Loucy (cell line): ENCODE data around the gene CCDC144A.
A peak's percentile ranks its signal among the peaks of the same experiment; 100 is the strongest.
"Not testable (repeated sequence)": the region's sequence is repeated elsewhere in the genome, so short reads cannot be mapped to it uniquely, and the experiment has no call there.

ENCODE experiments used
- H2AFZ ChIP-seq: fragments of 200-600 bp; sonication (generic); 2 replicates; pipeline ENCODE4 v1.6.0; 2016; ENCODE audit warnings: antibody characterized with exemption, mild to moderate bottlenecking, low read length, moderate library complexity
- H3F3A ChIP-seq: fragments of 200-600 bp; 2 replicates; pipeline ENCODE4 v1.6.0; 2016; ENCODE audit warnings: antibody characterized with exemption, low read depth, mild to moderate bottlenecking
- H3K27me3 ChIP-seq: fragments of 200-600 bp; sonication (generic); 2 replicates; pipeline ENCODE4 v1.6.1; 2014; ENCODE audit warnings: low read length, mild to moderate bottlenecking; ENCODE audit not compliant: insufficient read depth, poor library complexity, severe bottlenecking
- H3K36me3 ChIP-seq: fragments of 200-600 bp; sonication (generic); 2 replicates; pipeline ENCODE4 v1.6.1; 2016; ENCODE audit warnings: low read length; ENCODE audit not compliant: insufficient read depth
- H3K4me1 ChIP-seq: fragments of 200-600 bp; sonication (generic); 2 replicates; pipeline ENCODE4 v1.5.1; 2014; ENCODE audit warnings: low read length, mild to moderate bottlenecking; ENCODE audit not compliant: insufficient read depth, poor library complexity, severe bottlenecking
- H3K4me2 ChIP-seq: fragments of 200-600 bp; sonication (generic); 2 replicates; pipeline ENCODE4 v1.6.0; 2014; ENCODE audit warnings: antibody characterized with exemption, low read length, low read depth, mild to moderate bottlenecking; ENCODE audit not compliant: poor library complexity, severe bottlenecking
- H3K4me3 ChIP-seq: fragments of 200-600 bp; sonication (generic); 2 replicates; pipeline ENCODE4 v1.5.1; 2014; ENCODE audit warnings: low read length, mild to moderate bottlenecking, mixed read lengths; ENCODE audit not compliant: poor library complexity, severe bottlenecking
- H3K79me2 ChIP-seq: fragments of 200-600 bp; sonication (generic); 2 replicates; pipeline ENCODE4 v1.6.1; 2014; ENCODE audit warnings: low read length; ENCODE audit not compliant: insufficient read depth
- H3K9ac ChIP-seq: fragments of 200-600 bp; sonication (generic); 2 replicates; pipeline ENCODE4 v1.6.0; 2014; ENCODE audit warnings: mild to moderate bottlenecking, low read depth, low read length, moderate library complexity; ENCODE audit not compliant: poor library complexity, severe bottlenecking
- H3K9me2 ChIP-seq: fragments of 200-600 bp; sonication (generic); replicated peaks from 2 replicates; pipeline ENCODE4 v1.6.1; 2016; ENCODE audit warnings: low read depth, low read length, mixed read lengths
- H3K9me3 ChIP-seq: fragments of 200-600 bp; sonication (generic); 2 replicates; pipeline ENCODE4 v1.6.1; 2014; ENCODE audit warnings: mild to moderate bottlenecking, antibody characterized with exemption, low read length, low read depth; ENCODE audit not compliant: insufficient read depth
- H4K20me1 ChIP-seq: fragments of 200-600 bp; sonication (generic); 2 replicates; pipeline ENCODE4 v1.6.0; 2014; ENCODE audit warnings: antibody characterized with exemption, low read length, mild to moderate bottlenecking; ENCODE audit not compliant: insufficient read depth, poor library complexity, severe bottlenecking
- EZH2phosphoT487 ChIP-seq: fragments of 200-600 bp; IDR thresholded peaks from 2 replicates; pipeline ENCODE4 v1.6.1; 2018; ENCODE audit warnings: antibody characterized with exemption, mild to moderate bottlenecking, moderate library complexity, borderline replicate concordance
- TF ChIP-seq, protein P1 (sequence below): fragments of 200-600 bp; sonication (generic); conservative IDR thresholded peaks from 2 replicates; pipeline ENCODE4 v1.5.1; 2014; ENCODE audit warnings: mild to moderate bottlenecking, antibody characterized with exemption, low read length

Gene CCDC144A, protein sequence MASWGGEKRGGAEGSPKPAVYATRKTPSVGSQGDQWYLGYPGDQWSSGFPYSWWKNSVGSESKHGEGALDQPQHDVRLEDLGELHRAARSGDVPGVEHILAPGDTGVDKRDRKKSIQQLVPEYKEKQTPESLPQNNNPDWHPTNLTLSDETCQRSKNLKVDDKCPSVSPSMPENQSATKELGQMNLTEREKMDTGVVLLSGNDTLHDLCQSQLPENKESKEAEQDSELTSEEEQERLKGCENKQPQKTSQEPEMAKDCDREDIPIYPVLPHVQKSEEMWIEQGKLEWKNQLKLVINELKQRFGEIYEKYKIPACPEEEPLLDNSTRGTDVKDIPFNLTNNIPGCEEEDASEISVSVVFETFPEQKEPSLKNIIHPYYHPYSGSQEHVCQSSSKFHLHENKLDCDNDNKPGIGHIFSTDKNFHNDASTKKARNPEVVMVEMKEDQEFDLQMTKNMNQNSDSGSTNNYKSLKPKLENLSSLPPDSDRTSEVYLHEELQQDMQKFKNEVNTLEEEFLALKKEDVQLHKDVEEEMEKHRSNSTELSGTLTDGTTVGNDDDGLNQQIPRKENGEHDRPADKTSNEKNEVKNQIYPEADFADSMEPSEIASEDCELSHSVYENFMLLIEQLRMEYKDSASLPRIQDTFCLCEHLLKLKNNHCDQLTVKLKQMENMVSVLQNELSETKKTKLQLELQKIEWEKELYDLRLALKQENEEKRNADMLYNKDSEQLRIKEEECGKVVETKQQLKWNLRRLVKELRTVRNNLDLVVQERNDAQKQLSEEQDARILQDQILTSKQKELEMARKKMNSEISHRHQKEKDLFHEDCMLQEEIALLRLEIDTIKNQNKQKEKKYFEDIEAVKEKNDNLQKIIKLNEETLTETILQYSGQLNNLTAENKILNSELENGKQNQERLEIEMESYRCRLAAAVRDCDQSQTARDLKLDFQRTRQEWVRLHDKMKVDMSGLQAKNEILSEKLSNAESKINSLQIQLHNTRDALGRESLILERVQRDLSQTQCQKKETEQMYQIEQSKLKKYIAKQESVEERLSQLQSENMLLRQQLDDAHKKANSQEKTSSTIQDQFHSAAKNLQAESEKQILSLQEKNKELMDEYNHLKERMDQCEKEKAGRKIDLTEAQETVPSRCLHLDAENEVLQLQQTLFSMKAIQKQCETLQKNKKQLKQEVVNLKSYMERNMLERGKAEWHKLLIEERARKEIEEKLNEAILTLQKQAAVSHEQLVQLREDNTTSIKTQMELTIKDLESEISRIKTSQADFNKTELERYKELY (N-terminal part only)

DNA sequence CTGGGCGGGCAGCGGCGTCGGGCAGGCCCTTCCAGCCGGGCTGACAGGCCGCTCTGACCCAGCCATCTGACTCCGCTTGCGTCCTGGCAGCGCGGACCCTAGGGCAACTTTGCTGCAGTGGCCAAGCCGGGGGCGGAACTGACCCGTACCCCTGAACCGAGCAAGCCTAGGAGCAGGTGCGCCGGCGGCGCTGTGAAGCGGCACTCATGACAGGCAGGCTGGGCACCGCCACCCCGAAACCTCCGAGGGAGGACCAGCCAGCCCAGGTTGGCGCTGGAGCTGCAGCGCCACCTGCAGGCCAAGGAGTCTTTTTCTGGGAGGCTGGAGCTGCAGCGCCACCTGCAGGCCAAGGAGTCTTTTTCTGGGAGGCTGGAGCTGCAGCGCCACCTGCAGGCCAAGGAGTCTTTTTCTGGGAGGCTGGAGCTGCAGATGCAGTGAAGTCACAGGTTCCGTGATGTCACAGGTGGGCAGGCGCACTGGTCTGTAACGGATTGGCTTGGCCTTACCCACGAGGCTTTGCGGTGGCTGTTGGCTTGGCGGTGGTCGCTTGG is at the start of gene CCDC144A:
Gene CCDC144A (plus strand): TSS at position 511 of the 551 bp plus-strand sequence. CDS start 160 bp downstream, outside the sequence.
- not testable (repeated sequence) for H3K9me3 ChIP-seq, H3K4me1 ChIP-seq, H3F3A ChIP-seq, H3K79me2 ChIP-seq, H4K20me1 ChIP-seq, H3K9ac ChIP-seq, H3K9me2 ChIP-seq, H3K36me3 ChIP-seq, H3K4me2 ChIP-seq, H3K4me3 ChIP-seq, H2AFZ ChIP-seq, H3K27me3 ChIP-seq
- TF ChIP-seq, protein P1, sequence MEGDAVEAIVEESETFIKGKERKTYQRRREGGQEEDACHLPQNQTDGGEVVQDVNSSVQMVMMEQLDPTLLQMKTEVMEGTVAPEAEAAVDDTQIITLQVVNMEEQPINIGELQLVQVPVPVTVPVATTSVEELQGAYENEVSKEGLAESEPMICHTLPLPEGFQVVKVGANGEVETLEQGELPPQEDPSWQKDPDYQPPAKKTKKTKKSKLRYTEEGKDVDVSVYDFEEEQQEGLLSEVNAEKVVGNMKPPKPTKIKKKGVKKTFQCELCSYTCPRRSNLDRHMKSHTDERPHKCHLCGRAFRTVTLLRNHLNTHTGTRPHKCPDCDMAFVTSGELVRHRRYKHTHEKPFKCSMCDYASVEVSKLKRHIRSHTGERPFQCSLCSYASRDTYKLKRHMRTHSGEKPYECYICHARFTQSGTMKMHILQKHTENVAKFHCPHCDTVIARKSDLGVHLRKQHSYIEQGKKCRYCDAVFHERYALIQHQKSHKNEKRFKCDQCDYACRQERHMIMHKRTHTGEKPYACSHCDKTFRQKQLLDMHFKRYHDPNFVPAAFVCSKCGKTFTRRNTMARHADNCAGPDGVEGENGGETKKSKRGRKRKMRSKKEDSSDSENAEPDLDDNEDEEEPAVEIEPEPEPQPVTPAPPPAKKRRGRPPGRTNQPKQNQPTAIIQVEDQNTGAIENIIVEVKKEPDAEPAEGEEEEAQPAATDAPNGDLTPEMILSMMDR: peak; percentile 74; the same call in 1 of the 2 replicates

DNA sequence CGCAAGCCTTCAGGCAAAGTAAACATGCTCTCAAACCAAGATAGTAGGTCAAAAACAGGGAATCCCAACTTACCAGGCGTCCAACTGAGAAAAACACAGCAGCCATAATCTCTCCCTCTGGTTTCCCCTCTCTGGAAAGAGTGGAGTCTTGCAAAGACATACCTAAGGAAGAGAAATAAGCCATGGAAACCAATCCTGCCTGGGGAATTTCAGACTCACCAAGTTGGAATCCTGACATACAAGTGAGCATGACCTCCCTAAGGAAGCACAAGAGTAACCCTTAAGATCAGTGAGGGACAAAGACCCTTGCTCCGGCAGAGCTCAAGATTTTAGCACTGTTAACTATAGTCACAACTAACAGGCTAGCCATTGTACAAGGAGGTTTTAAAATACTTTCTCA is 40.5 kb upstream of the CCDC144A start:
- Histone ChIP-seq H3K36me3 (no peaks in the 10 kb centered on the region), H3K79me2 (peaks cover 8% of the 10 kb centered on the region; the same call in 1 of the 2 replicates), H3K9ac (no peak overlapping the region), H3F3A (no peaks in the 10 kb centered on the region), H4K20me1 (no peaks in the 10 kb centered on the region), H3K9me2 (no peaks in the 10 kb centered on the region), H3K9me3 (no peaks in the 10 kb centered on the region), H3K4me2 (no peak overlapping the region), H2AFZ (no peak overlapping the region), H3K27me3 (no peaks in the 10 kb centered on the region), H3K4me1 (peaks cover 15% of the 10 kb centered on the region), H3K4me3 (no peak overlapping the region)
- TF ChIP-seq, protein P1: no peak
- no peak for TF ChIP-seq EZH2phosphoT487

DNA sequence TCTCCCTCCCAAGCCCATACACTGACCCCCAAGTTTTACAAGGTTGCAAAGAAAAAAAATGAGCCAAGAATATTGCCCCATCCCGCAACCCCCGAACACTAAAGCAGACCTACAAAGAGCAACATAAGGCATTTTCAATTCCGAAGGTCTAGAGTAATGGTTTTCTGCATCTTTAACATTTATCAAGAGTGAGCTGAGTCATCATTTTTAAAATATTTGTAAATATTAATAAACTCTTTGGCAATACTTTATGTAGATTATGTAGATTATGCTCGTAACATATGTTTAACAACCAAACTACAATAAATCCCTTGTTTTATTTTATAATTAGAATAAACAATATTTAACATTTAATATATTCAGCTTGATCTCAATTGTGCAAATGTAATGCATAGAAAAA is 37.8 kb upstream of the CCDC144A start:
- Histone ChIP-seq H3K4me2 (peak overlapping the region; percentile 76), H2AFZ (no peak overlapping the region), H3K9ac (peak overlapping the region; percentile 92), H3K4me1 (peaks cover 15% of the 10 kb centered on the region), H3K79me2 (peaks cover 8% of the 10 kb centered on the region; the same call in 1 of the 2 replicates), H3K9me3 (no peaks in the 10 kb centered on the region), H3K9me2 (no peaks in the 10 kb centered on the region), H3K36me3 (no peaks in the 10 kb centered on the region), H3K4me3 (peak overlapping the region; percentile 92), H4K20me1 (no peaks in the 10 kb centered on the region), H3F3A (no peaks in the 10 kb centered on the region), H3K27me3 (no peaks in the 10 kb centered on the region)
- no peak for TF ChIP-seq EZH2phosphoT487
- TF ChIP-seq, protein P1: no peak
